DLD1 (cell line): ENCODE data around the gene CENPP.

Experiments
- in situ Hi-C: cut with HindIII; loops from 2 replicates; pipeline ENCODE4 v1.10.0; 2017; ENCODE audit warnings: low sequenced_read_pairs

The CENPP gene

GRCh38 chr9:92648474-92648971 is 322.8 kb downstream of the CENPP start:
- in situ Hi-C loops: no loop called here

DNA sequence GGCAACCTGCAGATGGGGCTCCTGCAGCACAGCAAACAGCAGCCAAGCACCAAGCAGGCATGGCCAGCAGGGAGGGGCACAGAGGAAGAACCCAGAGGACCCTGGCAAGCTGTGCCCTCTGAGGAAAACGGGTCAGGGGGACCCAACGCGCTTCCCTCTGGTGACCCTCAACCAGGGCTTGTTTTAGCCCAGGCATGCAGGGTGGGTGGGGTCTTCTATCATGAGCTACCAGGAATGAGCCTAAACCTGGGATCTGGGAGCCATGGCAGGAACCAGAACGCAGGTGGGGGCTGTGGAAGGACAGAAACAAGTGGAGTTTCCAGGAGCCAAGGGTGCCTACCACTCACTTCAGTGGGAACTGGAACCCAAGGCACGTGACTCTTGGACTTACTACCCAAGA is 323.3 kb downstream of the CENPP start:
- in situ Hi-C loops: no loop called here

- in situ Hi-C loops: no loop called here
Measured at GRCh38 chr9:92650296-92650695, 324.5 kb downstream of the CENPP start.

GRCh38 chr9:92650839-92651621 is 325.3 kb downstream of the CENPP start:
- in situ Hi-C loops: no loop called here

- in situ Hi-C loops: no loop called here
Measured at GRCh38 chr9:92652461-92652860, 326.7 kb downstream of the CENPP start.

- in situ Hi-C loops: no loop called here
Measured at GRCh38 chr9:92654481-92655301, 328.9 kb downstream of the CENPP start.

- in situ Hi-C loops: no loop called here
Measured at GRCh38 chr9:92655366-92655765, 329.6 kb downstream of the CENPP start.

DNA sequence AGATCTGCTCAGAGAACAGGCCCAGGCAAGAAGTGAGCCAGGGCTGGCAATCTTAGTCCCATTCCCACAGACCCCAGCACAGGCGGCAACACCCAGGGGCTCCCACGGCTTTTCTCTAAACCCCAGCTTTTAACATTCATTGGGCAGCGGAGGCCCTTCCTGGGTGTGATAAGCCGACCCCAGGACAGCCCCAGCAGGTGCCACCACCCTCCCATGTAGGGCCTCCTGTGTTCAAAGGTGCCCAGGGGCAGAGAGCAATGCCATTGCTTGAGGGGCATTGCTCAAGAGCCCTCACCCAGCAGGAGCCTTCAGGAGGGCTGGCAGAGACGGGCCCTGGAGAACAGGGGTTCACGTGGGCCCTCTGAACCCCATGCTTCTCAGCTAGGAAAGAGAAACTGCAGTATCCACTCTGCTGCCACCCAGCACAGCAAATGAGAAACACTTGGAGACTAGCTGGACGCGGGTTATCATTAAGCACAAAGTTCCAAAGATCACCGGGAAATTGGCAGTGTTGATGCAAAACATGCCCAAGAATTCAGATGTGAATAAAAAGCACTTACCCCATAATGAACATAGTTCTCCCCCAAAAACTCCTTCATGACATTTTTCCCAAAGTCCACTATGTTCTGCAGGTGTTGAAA is 330.3 kb downstream of the CENPP start:
- in situ Hi-C loops: no loop called here

DNA sequence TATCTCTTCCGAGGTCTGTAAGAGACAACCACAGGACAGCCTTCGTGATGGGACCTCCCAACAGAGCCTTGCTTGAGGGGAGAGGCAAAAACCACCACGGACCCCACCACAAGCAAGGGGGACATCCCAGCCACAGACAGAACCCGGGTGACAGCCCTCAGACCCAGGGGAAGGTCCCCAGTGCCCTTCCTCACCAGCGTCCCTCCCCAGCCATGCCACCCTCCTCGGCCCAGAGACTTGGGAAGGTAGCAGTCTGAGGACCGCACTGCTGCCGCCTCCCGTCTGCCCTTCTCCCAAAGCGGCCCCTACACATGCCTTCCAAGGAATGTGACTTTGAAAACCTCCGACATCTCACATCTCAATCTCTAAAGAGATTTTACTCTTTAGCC is 330.8 kb downstream of the CENPP start:
- in situ Hi-C loops: no loop called here

- in situ Hi-C loops: no loop called here
Measured at GRCh38 chr9:92657296-92658094, 331.7 kb downstream of the CENPP start.

- in situ Hi-C loops: no loop called here
Measured at GRCh38 chr9:92658176-92658575, 332.4 kb downstream of the CENPP start.

GRCh38 chr9:92658611-92659010 is 332.9 kb downstream of the CENPP start:
- in situ Hi-C loops: no loop called here

- in situ Hi-C loops: no loop called here
Measured at GRCh38 chr9:92659601-92660000, 333.8 kb downstream of the CENPP start.

GRCh38 chr9:92660266-92660665 is 334.5 kb downstream of the CENPP start:
- in situ Hi-C loops: no loop called here

DNA sequence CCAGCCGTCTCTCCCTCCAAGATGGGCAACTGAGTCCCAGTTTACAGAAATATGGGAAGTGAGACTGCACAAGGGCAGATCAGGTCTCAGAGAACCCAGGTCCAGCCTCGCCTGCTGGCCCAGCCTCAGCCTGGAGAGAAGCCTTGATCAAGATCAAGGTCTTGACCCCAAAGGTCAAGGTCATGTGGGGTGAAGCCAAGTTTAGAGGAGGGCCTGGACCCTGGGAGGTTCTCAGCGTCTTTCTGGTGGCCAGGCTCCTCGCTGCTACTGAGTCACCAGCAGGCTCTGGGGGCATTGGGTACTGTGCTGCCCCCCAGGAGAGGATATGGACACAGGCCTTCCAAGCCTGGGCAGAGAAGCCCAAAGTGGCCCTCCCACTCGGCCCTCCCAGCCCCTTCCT is 335.4 kb downstream of the CENPP start:
- in situ Hi-C loops: no loop called here

- in situ Hi-C loops: no loop called here
Measured at GRCh38 chr9:92661743-92662142, 336.0 kb downstream of the CENPP start.

DNA sequence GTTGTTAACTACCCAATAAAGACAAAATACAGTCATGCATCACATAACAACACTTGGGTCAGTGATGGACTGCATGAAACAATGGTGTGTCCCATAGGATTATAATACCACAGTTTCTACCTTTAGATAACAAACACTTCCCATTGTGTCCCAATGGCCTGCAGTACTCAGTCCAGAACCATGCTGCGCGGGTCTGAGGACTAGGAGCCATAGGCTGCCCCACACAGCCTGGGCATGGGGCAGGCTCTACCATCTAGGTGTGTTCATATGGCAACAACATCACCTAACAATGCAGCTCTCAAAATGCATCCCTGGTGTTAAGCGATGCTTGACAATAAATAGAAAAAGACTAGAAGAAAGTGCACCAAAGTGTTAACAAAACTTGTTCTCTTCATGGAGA is 337.4 kb downstream of the CENPP start:
- in situ Hi-C loops: no loop called here

GRCh38 chr9:92663951-92664350 is 338.2 kb downstream of the CENPP start:
- in situ Hi-C loops: no loop called here

DNA sequence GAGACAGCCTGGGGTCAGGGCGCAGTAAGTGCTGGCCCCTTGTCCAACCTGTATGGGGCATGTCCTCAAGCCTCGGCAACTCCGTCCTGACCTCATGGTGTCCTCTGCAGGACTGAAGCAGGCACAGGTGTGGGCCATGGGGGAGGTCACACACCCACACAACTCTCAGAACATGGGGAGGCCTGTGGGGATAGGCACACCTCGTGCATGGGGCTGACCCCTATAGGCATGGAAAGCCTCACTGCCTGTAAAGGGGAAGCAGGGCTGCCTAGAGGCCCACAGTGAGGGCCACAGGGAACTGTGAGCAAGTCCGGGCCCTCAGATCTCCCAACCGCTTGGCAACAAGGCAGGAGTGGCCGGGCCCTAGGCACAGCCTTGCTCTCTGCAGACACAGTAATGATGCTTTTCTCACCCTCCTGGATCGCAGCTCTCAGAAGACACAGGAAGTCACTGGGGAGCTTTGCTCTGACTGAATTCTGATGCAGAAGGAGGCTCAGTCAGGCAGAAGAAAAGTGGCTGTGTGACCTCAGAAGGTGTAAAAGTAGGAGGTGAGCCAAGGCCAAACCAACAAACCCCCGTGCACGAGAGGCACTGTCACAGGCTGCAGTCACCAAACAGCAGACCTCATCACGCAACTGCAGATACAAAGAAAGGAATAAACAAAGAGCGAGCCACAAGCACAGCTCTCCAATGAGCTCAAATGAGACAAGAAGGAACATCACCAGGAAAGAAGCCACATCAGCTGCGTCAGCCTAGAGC is 338.8 kb downstream of the CENPP start:
- in situ Hi-C loops: no loop called here

DNA sequence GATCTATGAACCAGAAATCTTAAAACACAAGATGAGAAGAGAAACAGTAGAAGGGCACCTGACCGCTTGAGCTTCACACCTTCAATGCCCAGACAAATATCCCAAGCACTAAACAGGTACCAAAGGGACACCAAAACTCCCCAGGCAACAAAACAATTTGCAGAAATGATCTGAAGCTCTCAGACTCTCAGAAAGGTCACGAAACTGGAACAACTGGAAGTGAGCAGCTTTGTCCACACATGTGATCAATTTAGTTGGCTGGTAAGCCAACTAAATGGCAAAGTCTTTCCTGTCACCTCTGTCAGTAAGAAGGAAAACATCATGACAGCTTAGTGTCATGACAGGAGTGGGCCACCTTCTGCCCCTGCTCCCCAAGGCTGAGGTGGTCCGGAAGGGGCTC is 340.1 kb downstream of the CENPP start:
- in situ Hi-C loops: no loop called here
